Renal pelvis (tissue), 4 donors: ENCODE results near the gene SNRPB2. TPM values are rescaled to one million over a fixed set of nuclear protein-coding genes. Genes with fewer than 3 reads are reported as not detected.

Experiments
- DNase-seq: peaks from one replicate; pipeline ENCODE4 v3.0.0-alpha.2; 2013
- polyA plus RNA-seq, 3 donors: library from polyadenylated mRNA; unstranded; fragments of 120-200 nt; gene quantifications; one replicate each; pipeline ENCODE4 v1.2.1, GENCODE V29; 2013; ENCODE audit not compliant: insufficient read length in 3 of 3

SNRPB2 gene
- polyA plus RNA-seq, 3 donors = 101 to 113 (median 108) TPM

DNA sequence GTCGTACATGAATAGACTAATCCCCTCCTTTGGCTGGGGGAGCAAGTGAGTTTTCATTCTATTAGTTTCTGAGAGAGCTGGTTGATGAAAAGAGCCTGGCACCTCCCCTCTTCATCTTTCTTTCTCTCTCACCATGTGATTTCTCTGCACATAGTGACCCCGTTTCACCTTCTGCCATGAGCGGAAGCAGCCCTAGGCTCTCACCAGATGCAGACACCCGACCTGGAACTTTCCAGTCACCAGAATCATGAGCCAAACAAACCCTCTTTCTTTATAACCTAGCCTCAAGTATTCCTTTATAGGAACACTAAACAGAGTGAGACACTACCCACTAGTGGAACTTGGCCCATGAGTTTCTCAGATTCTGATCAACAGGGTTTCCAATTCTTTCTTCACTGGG is 34.7 kb downstream of the SNRPB2 start:
- DNase-seq = no peak

GRCh38 chr20:16771213-16771612 is 41.4 kb downstream of the SNRPB2 start:
- no peak for DNase-seq

GRCh38 chr20:16775961-16776360 is 46.1 kb downstream of the SNRPB2 start:
- DNase-seq = no peak

DNA sequence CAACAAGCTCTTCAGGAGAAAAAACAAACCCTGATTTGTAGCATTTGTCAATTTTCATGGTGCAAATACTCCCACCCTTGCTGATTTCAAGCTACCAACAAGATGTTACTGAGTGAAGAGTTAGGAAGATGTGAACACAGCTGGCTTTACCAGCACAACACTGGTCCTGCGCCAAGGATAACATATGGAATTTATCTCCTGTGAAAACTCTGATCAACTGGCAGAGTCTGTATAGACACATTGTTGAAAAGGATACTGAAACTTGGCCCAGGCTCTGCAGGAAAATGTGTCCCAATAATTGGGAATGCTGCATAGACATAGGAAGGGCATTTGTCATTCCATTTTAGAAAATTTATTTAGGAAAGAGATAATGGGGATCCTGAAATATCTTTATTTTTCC is 47.3 kb downstream of the SNRPB2 start:
- no peak for DNase-seq

DNA sequence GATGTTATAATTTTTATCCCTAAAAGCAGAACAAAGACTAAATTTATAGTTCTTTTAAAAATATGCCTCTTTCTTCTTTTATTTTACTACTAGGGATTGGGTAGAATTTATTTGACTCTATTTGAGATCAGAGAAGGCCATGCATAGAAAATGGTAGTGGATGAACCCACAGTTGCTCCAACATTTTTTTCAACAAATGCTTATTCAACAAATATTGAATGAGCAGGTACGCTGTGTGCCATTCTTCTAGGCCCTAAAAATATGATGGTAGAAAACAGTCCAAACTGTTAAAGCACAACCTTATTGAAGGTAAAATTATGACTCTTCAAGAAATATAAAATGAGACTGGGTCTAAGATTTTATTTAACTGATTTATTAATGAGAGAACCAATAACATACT is 48.3 kb downstream of the SNRPB2 start:
- DNase-seq = no peak

DNA sequence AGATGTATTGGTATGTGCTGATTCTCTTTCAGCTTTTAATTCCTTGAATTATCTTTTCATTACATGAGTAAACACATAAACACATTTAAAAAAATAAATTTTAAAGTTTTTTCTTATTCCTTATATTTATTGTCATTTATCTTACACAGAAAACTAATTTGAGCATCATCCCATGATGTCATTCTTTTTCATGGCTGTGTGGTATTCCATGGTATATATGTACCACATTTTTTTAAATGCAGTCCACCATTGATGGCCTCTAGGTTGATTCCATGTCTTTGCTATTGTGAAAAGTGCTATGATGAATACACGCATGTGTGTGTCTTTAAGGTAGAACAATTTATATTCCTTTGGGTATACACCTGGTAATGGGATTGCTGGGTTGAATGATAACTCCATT is 51.7 kb downstream of the SNRPB2 start:
- DNase-seq = no peak

DNA sequence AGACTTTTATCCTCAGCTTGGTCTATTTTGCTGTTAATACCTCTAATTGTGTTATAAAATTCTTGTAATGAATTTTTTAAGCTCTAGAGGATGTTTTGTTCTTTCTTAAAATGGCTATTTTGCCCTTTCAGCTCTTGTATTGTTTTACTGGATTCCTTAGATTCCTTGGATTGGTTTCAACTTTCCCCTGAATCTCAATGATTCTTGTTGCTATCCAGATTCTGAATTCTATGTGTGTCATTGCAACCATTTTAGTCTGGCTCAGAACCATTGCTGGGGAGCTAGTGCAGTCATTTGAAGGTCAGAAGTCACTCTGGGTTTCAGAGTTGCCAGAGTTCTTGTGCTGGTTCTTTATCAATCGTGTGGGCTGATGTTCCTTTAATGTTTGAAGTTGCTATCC is 55.4 kb downstream of the SNRPB2 start:
- DNase-seq = no peak

Other genes with a start within 250 kb of the SNRPB2 start
- 10 to 100 TPM; 21.0 to 23.7 (median 21.4) TPM for gene KIF16B, start 156.6 kb upstream of the SNRPB2 start, polyA plus RNA-seq
- gene OTOR, start 18.3 kb downstream of the SNRPB2 start, polyA plus RNA-seq = under 1 TPM in 1 of 3 donors, not detected in 2; 0.09 TPM